GM12878 (cell line): ENCODE results near the gene PHPT1. TPM values are rescaled to one million over a fixed set of nuclear protein-coding genes. Genes with fewer than 3 reads are reported as not detected.

Experiments used
- ATAC-seq: fragments of 200-7000 bp; cut with Tn5 transposase; 3 replicates; pipeline ENCODE4 v1.9.1; 2020; ENCODE audit warnings: mild to moderate bottlenecking, moderate library complexity
- BruUV-seq: library from RNA; stranded (reverse); fragments of 400-500 nt; replicated peaks from 2 replicates; lab custom pipeline; 2021; lab: Mats Ljungman, UMichigan
- CTCF ChIA-PET: fragments of 300-600 bp; sonication (Branson Sonifier 250); formaldehyde crosslinking; extraction: SDS; loops from one replicate; lab custom pipeline; 2021; ENCODE audit warnings: inconsistent platforms; lab: Yijun Ruan, JAX
- POLR2A ChIA-PET: fragments of 350-600 bp; formaldehyde crosslinking; extraction: SDS; loops from one replicate; lab custom pipeline; 2021; ENCODE audit warnings: inconsistent platforms; lab: Charles Lee
- RAD21 ChIA-PET: fragments of 300-600 bp; sonication (Branson Sonifier 250); formaldehyde crosslinking; loops from one replicate; lab custom pipeline; 2023; ENCODE audit warnings: antibody characterized with exemption; ENCODE audit not compliant: unreplicated experiment; lab: Charles Lee
- SMC1A ChIA-PET: fragments of 300-600 bp; sonication (Branson Sonifier 250); formaldehyde crosslinking; loops from one replicate; lab custom pipeline; 2023; ENCODE audit not compliant: unreplicated experiment, uncharacterized antibody; lab: Charles Lee
- DNase-seq: peaks from one replicate; pipeline ENCODE4 v3.0.0-alpha.2; 2011; ENCODE audit warnings: low read depth, low spot score
- FAIRE-seq: peaks from 3 replicates; lab custom pipeline; 2011; peaks lifted over from hg19 to GRCh38; lab: Jason Lieb, UNC
- H2AFZ ChIP-seq: 2 replicates; pipeline ENCODE4 v1.6.0; 2011; ENCODE audit warnings: low read depth, low read length, control low read depth; ENCODE audit not compliant: control insufficient read depth
- H3K27ac ChIP-seq: 2 replicates; pipeline ENCODE4 v1.5.1; 2011; ENCODE audit warnings: control low read depth; ENCODE audit not compliant: control insufficient read depth, insufficient read depth
- H3K27me3 ChIP-seq, 2 experiments: replicated peaks in 1 of 2; 2 replicates each; pipeline versions ENCODE4 v1.6.0 to v1.6.1; 2011; ENCODE audit warnings: low read length in 1 of 2; ENCODE audit not compliant: control insufficient read depth in 2 of 2, insufficient read depth in 2 of 2
- H3K36me3 ChIP-seq, 2 experiments: 2 replicates each; pipeline ENCODE4 v1.5.1; 2011; ENCODE audit warnings: low read length in 1 of 2; ENCODE audit not compliant: control insufficient read depth in 2 of 2, insufficient read depth in 2 of 2
- H3K4me1 ChIP-seq: 2 replicates; pipeline ENCODE4 v1.6.1; 2011; ENCODE audit warnings: mild to moderate bottlenecking, low read length, moderate library complexity, mixed read lengths; ENCODE audit not compliant: control insufficient read depth, insufficient read depth
- H3K4me2 ChIP-seq: 2 replicates; pipeline ENCODE4 v1.6.0; 2011; ENCODE audit warnings: control low read depth; ENCODE audit not compliant: control insufficient read depth, insufficient read depth
- H3K4me3 ChIP-seq: fragments of 200-600 bp; sonication (generic); 2 replicates; pipeline ENCODE4 v1.5.1; 2016
- H3K79me2 ChIP-seq: 2 replicates; pipeline ENCODE4 v1.6.0; 2011; ENCODE audit warnings: low read length; ENCODE audit not compliant: control insufficient read depth, insufficient read depth
- H3K9ac ChIP-seq: 2 replicates; pipeline ENCODE4 v1.8.0; 2011; ENCODE audit warnings: low read length, control low read depth, mixed read lengths; ENCODE audit not compliant: control insufficient read depth, insufficient read depth
- H3K9me3 ChIP-seq: replicated peaks from 3 replicates; pipeline ENCODE4 v1.5.1; 2011; ENCODE audit warnings: mild to moderate bottlenecking, low read length; ENCODE audit not compliant: control insufficient read depth, insufficient read depth
- H4K20me1 ChIP-seq: 2 replicates; pipeline ENCODE4 v1.6.0; 2011; ENCODE audit not compliant: control insufficient read depth, insufficient read depth
- NBN ChIP-seq: fragments of 450-650 bp; IDR thresholded peaks from 2 replicates; pipeline ENCODE4 v1.6.1; 2016
- STAT1 ChIP-seq: fragments of 450-650 bp; conservative IDR thresholded peaks from 2 replicates; pipeline ENCODE4 v1.6.1; 2014; ENCODE audit warnings: antibody characterized with exemption, mild to moderate bottlenecking
- ZZZ3 ChIP-seq: IDR thresholded peaks from 2 replicates; pipeline ENCODE4 v1.6.1; 2011; ENCODE audit warnings: low read depth; ENCODE audit not compliant: control insufficient read depth, insufficient read length
- WGBS: methylation state at CpG from one replicate; pipeline ENCODE4 v1.1.6; 2016; ENCODE audit warnings: low lambda C conversion rate; ENCODE audit not compliant: insufficient replicate concordance, insufficient coverage; ENCODE audit errors: missing lambda C conversion rate; 5-methylcytosine and 5-hydroxymethylcytosine counted together
- in situ Hi-C: fragments of 300-500 bp; cut with MboI; formaldehyde crosslinking; loops from 9 replicates; pipeline ENCODE4 v1.14.3; 2018; ENCODE audit warnings: mixed read lengths
- intact Hi-C: fragments of 100-400 bp; cut with micrococcal nuclease; formaldehyde crosslinking; loops from one replicate; pipeline ENCODE4 v1.14.2; 2022; ENCODE audit not compliant: unreplicated experiment
- polyA plus RNA-seq, 11 experiments: library from polyadenylated mRNA; depleted of rRNA in 4 of 11; unstranded in 6 of 11; stranded (reverse) in 5 of 11; fragments of >200 nt; fragmentation: Nextera tagmentation in 4 of 11; fragmentation: Illumina TruSeq in 1 of 11; extraction: Ambion mirVana in 4 of 11; extraction: Trizol in 1 of 11; gene quantifications; 1 replicate in 1 of 11; 2 replicates in 10 of 11; pipeline versions ENCODE4 v1.2.1 to v1.2.3, GENCODE V29; 2011 to 2016; ENCODE audit warnings: inconsistent platforms in 2 of 11, missing spikeins in 2 of 11, low read depth in 1 of 11
- total RNA-seq, 4 experiments: library from RNA; depleted of rRNA in 3 of 4; stranded (reverse); fragments of >200 nt in 3 of 4; fragmentation: Illumina TruSeq in 1 of 4; extraction: Trizol in 1 of 4; gene quantifications; 2 replicates each; pipeline versions ENCODE4 v1.2.1 to v1.2.3, GENCODE V29; 2013 to 2021
- TF ChIP-seq, protein P1 (sequence below): IDR thresholded peaks from 2 replicates; pipeline ENCODE4 v1.6.1; 2012; ENCODE audit warnings: improper control_type of control experiment, low read depth, low read length; ENCODE audit not compliant: insufficient replicate concordance
- TF ChIP-seq, protein P2 (sequence below): fragments of 450-650 bp; IDR thresholded peaks from 2 replicates; pipeline ENCODE4 v1.6.1; 2017; ENCODE audit warnings: low read depth, mild to moderate bottlenecking, moderate library complexity
- TF ChIP-seq, protein P3 (sequence below): IDR thresholded peaks from 2 replicates; pipeline ENCODE4 v1.6.1; 2012; ENCODE audit warnings: low read length, inconsistent platforms

PHPT1 gene
- total and polyA plus RNA-seq, 10 of the 15 experiments (the other 5 are each of a cell fraction or from before 2014, with no cell fraction given), result 56.2 to 323 (median 140) TPM

DNA sequence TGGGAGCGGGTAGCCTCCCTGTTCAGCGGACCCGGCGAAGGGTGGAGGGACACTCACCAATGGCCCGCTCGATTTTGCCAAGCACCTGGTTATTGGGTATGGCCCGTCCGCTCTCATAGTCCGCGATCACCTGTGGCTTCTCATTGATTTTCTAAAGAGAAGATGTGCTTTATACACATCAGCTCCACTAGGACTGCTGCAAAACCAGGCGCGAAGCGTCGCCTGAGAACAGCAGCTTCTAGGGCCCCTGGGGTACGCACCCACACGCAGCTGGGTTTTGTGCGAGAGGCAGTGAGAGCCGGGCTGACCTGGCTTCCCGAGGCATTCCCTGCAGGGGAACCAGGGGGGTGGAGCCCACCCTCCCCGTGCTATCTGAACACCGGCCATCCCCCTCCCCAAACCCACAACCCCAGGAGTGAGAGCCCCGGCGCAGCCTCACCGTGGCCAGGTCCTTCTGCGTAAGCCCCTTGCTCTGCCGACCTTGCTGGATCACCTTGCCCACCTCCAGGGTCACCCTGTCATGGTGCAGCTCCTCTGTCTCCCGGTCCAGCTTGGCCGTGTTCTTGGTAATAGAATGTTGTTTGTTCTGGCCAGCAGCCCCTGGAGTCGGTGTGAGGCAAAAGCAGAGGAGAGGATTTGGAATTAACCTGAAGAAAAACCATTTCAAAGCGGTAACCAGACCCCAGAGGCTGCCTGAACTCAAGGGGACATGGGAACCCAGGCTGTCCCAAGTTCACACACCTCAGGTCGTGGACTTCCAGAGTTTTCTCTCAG lies 13.8 kb downstream of the PHPT1 start:
- H4K20me1 ChIP-seq, result 0 out of 2 replicates have a peak, but pooled peaks cover 2% of the 10 kb centered on the region
- intact Hi-C loops, result no loop called here
- 94% methylated on average over 31 of the region's 31 CpGs for WGBS
- H2AFZ ChIP-seq, result no peak overlapping the region
- no TSS peak for BruUV-seq
- no peak overlapping the region for H3K4me2 ChIP-seq
- no peak for TF ChIP-seq ZZZ3
- TF ChIP-seq, protein P1, sequence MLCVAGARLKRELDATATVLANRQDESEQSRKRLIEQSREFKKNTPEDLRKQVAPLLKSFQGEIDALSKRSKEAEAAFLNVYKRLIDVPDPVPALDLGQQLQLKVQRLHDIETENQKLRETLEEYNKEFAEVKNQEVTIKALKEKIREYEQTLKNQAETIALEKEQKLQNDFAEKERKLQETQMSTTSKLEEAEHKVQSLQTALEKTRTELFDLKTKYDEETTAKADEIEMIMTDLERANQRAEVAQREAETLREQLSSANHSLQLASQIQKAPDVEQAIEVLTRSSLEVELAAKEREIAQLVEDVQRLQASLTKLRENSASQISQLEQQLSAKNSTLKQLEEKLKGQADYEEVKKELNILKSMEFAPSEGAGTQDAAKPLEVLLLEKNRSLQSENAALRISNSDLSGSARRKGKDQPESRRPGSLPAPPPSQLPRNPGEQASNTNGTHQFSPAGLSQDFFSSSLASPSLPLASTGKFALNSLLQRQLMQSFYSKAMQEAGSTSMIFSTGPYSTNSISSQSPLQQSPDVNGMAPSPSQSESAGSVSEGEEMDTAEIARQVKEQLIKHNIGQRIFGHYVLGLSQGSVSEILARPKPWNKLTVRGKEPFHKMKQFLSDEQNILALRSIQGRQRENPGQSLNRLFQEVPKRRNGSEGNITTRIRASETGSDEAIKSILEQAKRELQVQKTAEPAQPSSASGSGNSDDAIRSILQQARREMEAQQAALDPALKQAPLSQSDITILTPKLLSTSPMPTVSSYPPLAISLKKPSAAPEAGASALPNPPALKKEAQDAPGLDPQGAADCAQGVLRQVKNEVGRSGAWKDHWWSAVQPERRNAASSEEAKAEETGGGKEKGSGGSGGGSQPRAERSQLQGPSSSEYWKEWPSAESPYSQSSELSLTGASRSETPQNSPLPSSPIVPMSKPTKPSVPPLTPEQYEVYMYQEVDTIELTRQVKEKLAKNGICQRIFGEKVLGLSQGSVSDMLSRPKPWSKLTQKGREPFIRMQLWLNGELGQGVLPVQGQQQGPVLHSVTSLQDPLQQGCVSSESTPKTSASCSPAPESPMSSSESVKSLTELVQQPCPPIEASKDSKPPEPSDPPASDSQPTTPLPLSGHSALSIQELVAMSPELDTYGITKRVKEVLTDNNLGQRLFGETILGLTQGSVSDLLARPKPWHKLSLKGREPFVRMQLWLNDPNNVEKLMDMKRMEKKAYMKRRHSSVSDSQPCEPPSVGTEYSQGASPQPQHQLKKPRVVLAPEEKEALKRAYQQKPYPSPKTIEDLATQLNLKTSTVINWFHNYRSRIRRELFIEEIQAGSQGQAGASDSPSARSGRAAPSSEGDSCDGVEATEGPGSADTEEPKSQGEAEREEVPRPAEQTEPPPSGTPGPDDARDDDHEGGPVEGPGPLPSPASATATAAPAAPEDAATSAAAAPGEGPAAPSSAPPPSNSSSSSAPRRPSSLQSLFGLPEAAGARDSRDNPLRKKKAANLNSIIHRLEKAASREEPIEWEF, result no peak
- TF ChIP-seq, protein P2, sequence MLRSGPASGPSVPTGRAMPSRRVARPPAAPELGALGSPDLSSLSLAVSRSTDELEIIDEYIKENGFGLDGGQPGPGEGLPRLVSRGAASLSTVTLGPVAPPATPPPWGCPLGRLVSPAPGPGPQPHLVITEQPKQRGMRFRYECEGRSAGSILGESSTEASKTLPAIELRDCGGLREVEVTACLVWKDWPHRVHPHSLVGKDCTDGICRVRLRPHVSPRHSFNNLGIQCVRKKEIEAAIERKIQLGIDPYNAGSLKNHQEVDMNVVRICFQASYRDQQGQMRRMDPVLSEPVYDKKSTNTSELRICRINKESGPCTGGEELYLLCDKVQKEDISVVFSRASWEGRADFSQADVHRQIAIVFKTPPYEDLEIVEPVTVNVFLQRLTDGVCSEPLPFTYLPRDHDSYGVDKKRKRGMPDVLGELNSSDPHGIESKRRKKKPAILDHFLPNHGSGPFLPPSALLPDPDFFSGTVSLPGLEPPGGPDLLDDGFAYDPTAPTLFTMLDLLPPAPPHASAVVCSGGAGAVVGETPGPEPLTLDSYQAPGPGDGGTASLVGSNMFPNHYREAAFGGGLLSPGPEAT, result no peak
- TF ChIP-seq STAT1, result no peak
- TF ChIP-seq NBN, result no peak
- TF ChIP-seq, protein P3, sequence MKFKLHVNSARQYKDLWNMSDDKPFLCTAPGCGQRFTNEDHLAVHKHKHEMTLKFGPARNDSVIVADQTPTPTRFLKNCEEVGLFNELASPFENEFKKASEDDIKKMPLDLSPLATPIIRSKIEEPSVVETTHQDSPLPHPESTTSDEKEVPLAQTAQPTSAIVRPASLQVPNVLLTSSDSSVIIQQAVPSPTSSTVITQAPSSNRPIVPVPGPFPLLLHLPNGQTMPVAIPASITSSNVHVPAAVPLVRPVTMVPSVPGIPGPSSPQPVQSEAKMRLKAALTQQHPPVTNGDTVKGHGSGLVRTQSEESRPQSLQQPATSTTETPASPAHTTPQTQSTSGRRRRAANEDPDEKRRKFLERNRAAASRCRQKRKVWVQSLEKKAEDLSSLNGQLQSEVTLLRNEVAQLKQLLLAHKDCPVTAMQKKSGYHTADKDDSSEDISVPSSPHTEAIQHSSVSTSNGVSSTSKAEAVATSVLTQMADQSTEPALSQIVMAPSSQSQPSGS, result no peak
- DNase-seq (no peak), FAIRE-seq (no peak), ATAC-seq (no peak)
- CTCF ChIA-PET, result interaction anchor here (0.6 to 0.7 kb wide), 2 partner anchors 162 to 948 kb away, joined by 3 to 4 read pairs; no protein-coding TSS in a partner anchor
- no peak overlapping the region for H3K9ac ChIP-seq
- no peak overlapping the region; the same call in 1 of the 2 replicates for H3K27ac ChIP-seq
- SMC1A ChIA-PET, result no interaction called here
- H3K4me1 ChIP-seq, result peaks cover 5% of the 10 kb centered on the region
- H3K9me3 ChIP-seq, result no peaks in the 10 kb centered on the region
- no peaks in the 10 kb centered on the region for H3K27me3 ChIP-seq
- RAD21 ChIA-PET, result no interaction called here
- peaks cover 3 to 11% of the 10 kb centered on the region in 2 experiments; a peak in 3 of 4 replicates for H3K36me3 ChIP-seq
- POLR2A ChIA-PET, result interaction anchor here (0.5 kb wide), 1 partner anchor 160 kb away, joined by 3 read pairs; no protein-coding TSS in a partner anchor
- no peak overlapping the region for H3K4me3 ChIP-seq
- H3K79me2 ChIP-seq, result peaks cover 24% of the 10 kb centered on the region
- in situ Hi-C loops, result no loop called here
